ENCODE data around the gene CACNB3. TPM values are rescaled to one million over a fixed set of nuclear protein-coding genes. Genes with fewer than 3 reads are reported as not detected.

Gene CACNB3
- total and polyA plus RNA-seq, 9 of the 15 experiments (the other 6 are each of a cell fraction or from before 2014, with no cell fraction given): 0.24 to 2.0 (median 1.5) TPM

GRCh38 chr12:48851883-48852733, 33.8 kb downstream of the CACNB3 start, which contains the start of gene DDX23 (continued):
- TF ChIP-seq THAP12 (CRISPR knock-in tag; IDR thresholded peaks at IDR 0.05) (no peak), ZNF318 (IDR thresholded peaks at IDR 0.05; ENCODE audit: borderline replicate concordance in 1 of 2, low read depth in 1 of 2) (no peak), EGR1 (conservative IDR thresholded peaks at IDR 0.05) (peak; percentile 72), DLX4 (CRISPR knock-in tag; IDR thresholded peaks at IDR 0.05) (no peak), MCM2 (IDR thresholded peaks at IDR 0.05; ENCODE audit: low read depth) (no peak), HDAC1 (IDR thresholded peaks at IDR 0.05) (peak in 1 of 2 experiments; percentile 89; a peak in 2 of 4 replicates), KDM4B (IDR thresholded peaks at IDR 0.05; ENCODE audit: borderline replicate concordance in 2 of 2, low read depth in 1 of 2) (peak in 1 of 2 experiments; percentile 99; a peak in 2 of 4 replicates), ZNF76 (CRISPR knock-in tag; IDR thresholded peaks at IDR 0.05; ENCODE audit: borderline replicate concordance) (no peak; the same call in 1 of the 2 replicates), ZBTB8A (IDR thresholded peaks at IDR 0.05; ENCODE audit: partially characterized antibody) (no peak), SRSF1 (IDR thresholded peaks at IDR 0.05; ENCODE audit: low read depth, low read length) (0 out of 2 replicates have a peak, but pooled peaks have one; percentile 63), ZNF146 (CRISPR knock-in tag; IDR thresholded peaks at IDR 0.05; ENCODE audit: unreplicated experiment) (no peak), TAF15 (IDR thresholded peaks at IDR 0.05; ENCODE audit: low read depth, low read length) (no peak), ZFX (CRISPR knock-in tag; IDR thresholded peaks at IDR 0.05) (peak; percentile 90), USF2 (CRISPR knock-in tag; IDR thresholded peaks at IDR 0.05) (no peak)
